Esophagus squamous epithelium (tissue), 4 donors: ENCODE data around the gene TSPAN13.

Experiments
- CTCF ChIP-seq, 6 experiments: fragments of 450-650 bp in 4 of 6; fragments of 200-600 bp in 2 of 6; sonication (generic) in 2 of 6; IDR thresholded peaks; one replicate each; pipeline ENCODE4 v1.5.1; 2016 to 2019; ENCODE audit warnings: antibody characterized with exemption in 6 of 6, mild to moderate bottlenecking in 4 of 6, moderate library complexity in 4 of 6
- POLR2A ChIP-seq, 4 donors: fragments of 450-650 bp; IDR thresholded peaks; one replicate each; pipeline ENCODE4 v1.6.1; 2017; ENCODE audit warnings: antibody characterized with exemption in 4 of 4, mild to moderate bottlenecking in 4 of 4, moderate library complexity in 3 of 4

- TF ChIP-seq CTCF (IDR thresholded peaks at IDR 0.05) (no peak), POLR2A (IDR thresholded peaks at IDR 0.05) (no peak)
These were observed 19.8 kb downstream of the TSPAN13 start for GRCh38 chr7:16773326-16773725.
